Breast epithelium (tissue), 3 donors: Measurements from ENCODE around the gene PKIG.

Source experiments
- POLR2A ChIP-seq: fragments of 450-650 bp; IDR thresholded peaks from one replicate; pipeline ENCODE4 v1.6.1; 2016; ENCODE audit warnings: antibody characterized with exemption, mild to moderate bottlenecking, moderate library complexity
- TF ChIP-seq, protein P1 (sequence below), 3 donors: fragments of 450-650 bp; IDR thresholded peaks; one replicate each; pipeline ENCODE4 v1.5.1; 2016 to 2017; ENCODE audit warnings: antibody characterized with exemption in 3 of 3, mild to moderate bottlenecking in 3 of 3, moderate library complexity in 3 of 3

DNA sequence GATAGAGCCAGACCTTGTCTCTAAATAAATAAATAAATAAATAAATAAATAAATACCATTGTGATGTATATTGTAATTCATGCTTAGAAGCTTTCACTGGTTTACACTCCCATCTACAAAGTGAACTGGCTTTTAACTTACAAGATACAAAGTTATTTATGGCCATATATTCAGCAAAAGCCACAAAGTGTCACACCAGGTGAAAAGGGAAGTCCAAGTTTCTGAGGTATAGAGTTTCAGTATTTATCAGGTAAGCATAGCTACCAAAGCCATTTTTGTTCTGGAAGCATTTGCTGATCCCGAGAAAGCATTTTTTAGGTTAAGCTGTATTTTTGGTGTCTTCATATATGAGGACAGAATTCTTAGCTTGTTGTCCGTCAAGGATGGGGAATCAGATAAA lies 22.1 kb upstream of the PKIG start:
- TF ChIP-seq, protein P1, sequence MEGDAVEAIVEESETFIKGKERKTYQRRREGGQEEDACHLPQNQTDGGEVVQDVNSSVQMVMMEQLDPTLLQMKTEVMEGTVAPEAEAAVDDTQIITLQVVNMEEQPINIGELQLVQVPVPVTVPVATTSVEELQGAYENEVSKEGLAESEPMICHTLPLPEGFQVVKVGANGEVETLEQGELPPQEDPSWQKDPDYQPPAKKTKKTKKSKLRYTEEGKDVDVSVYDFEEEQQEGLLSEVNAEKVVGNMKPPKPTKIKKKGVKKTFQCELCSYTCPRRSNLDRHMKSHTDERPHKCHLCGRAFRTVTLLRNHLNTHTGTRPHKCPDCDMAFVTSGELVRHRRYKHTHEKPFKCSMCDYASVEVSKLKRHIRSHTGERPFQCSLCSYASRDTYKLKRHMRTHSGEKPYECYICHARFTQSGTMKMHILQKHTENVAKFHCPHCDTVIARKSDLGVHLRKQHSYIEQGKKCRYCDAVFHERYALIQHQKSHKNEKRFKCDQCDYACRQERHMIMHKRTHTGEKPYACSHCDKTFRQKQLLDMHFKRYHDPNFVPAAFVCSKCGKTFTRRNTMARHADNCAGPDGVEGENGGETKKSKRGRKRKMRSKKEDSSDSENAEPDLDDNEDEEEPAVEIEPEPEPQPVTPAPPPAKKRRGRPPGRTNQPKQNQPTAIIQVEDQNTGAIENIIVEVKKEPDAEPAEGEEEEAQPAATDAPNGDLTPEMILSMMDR (IDR thresholded peaks at IDR 0.05), result no peak
- TF ChIP-seq POLR2A, result no peak
